Transverse colon (tissue), 4 donors: ENCODE results near the gene CSNK1G1.

ENCODE experiments used
- CTCF ChIP-seq, 5 experiments: fragments of 200-600 bp in 3 of 5; fragments of 450-650 bp in 2 of 5; sonication (generic) in 3 of 5; IDR thresholded peaks; 1 replicate in 2 of 5; 2 replicates in 3 of 5; pipeline ENCODE4 v1.5.1; 2016 to 2017; ENCODE audit warnings: antibody characterized with exemption in 5 of 5, inconsistent platforms in 3 of 5, mild to moderate bottlenecking in 2 of 5, moderate library complexity in 1 of 5
- EP300 ChIP-seq: sonication (generic); formaldehyde crosslinking; IDR thresholded peaks from one replicate; pipeline ENCODE4 v1.6.1; 2017; ENCODE audit warnings: antibody characterized with exemption, low read depth
- POLR2A ChIP-seq: fragments of 450-650 bp; IDR thresholded peaks from one replicate; pipeline ENCODE4 v1.6.1; 2016; ENCODE audit warnings: antibody characterized with exemption, mild to moderate bottlenecking, moderate library complexity
- POLR2AphosphoS5 ChIP-seq, 3 donors: sonication (generic); formaldehyde crosslinking; IDR thresholded peaks; one replicate each; pipeline ENCODE4 v1.6.1; 2016; ENCODE audit warnings: antibody characterized with exemption in 3 of 3

- no peak for TF ChIP-seq CTCF (IDR thresholded peaks at IDR 0.05)
- TF ChIP-seq POLR2A: no peak
- no peak for TF ChIP-seq EP300
- TF ChIP-seq POLR2AphosphoS5 (IDR thresholded peaks at IDR 0.05): no peak
Observed at GRCh38 chr15:64122936-64123351, 233.0 kb downstream of the CSNK1G1 start.
